ENCODE results near the gene RASL12.
A peak's percentile ranks its signal among the peaks of the same experiment; 100 is the strongest.
"Not testable (repeated sequence)": the region's sequence is repeated elsewhere in the genome, so short reads cannot be mapped to it uniquely, and the experiment has no call there.

Gene RASL12

GRCh38 chr15:65054333-65055200 lies 13.2 kb downstream of the RASL12 start:
- peak; percentile 66 for DNase-seq

GRCh38 chr15:65052956-65053355 lies 14.8 kb downstream of the RASL12 start:
- no peak for DNase-seq

- DNase-seq: no peak
These were observed 16.5 kb downstream of the RASL12 start for GRCh38 chr15:65051266-65051665.

DNA sequence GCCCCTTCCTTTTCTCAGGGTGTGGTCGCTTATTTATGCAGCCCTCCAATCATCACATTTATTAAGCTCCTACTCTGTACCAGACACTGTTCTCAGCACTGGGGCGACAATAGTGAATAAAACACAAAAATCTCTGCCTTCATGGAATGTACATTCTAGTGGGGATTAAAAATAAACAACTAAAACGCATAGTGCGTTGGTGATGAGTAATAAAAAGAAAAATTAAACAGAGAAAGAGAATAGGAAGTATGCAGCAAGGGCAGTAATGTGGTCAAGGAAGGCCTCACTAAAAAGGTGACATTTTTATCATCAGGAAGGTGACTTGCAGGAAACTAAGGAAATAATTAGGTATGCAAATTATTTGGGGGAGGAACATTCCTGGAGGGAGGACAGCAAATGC lies 17.5 kb downstream of the RASL12 start:
- no peak for DNase-seq

- peak; percentile 91 for DNase-seq
These were observed 18.4 kb downstream of the RASL12 start for GRCh38 chr15:65049418-65049840.

- DNase-seq: no peak
These were observed 19.6 kb downstream of the RASL12 start for GRCh38 chr15:65048241-65048640.

- no peak for DNase-seq
These were observed 22.9 kb downstream of the RASL12 start, which contains the start of gene SLC51B for GRCh38 chr15:65044724-65045481. Gene SLC51B (plus strand): TSS chr15:65045387. CDS start chr15:65050005, 4,618 bp downstream.

GRCh38 chr15:65044218-65044617 lies 23.6 kb downstream of the RASL12 start:
- not testable (repeated sequence) for DNase-seq

DNA sequence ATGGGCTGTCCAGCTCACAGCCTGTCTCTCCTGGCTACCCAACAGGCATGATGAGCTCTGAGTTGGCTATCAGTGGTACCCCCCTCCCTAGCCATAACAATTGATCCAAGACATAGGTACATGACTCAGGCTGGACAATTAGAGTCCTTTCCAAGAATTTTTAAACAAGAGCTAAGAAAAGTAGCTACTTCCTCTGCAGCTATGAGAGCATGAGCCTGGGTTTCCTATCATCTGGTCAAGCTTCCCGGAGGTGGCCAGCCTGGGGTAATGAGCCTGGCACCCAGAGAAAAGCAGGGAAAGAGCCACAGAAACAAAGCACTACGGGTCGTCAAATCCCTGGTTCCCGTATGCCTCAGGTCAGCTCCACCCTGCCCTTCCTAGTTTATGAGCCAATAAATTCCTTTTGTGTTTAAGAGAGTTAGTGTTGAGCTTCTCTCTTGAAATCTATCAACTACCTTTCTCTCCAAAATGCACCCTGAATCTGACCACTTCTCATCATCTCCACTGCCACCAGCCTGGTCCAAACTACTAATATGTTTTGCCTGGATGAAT lies 24.9 kb downstream of the RASL12 start:
- no peak for DNase-seq

DNA sequence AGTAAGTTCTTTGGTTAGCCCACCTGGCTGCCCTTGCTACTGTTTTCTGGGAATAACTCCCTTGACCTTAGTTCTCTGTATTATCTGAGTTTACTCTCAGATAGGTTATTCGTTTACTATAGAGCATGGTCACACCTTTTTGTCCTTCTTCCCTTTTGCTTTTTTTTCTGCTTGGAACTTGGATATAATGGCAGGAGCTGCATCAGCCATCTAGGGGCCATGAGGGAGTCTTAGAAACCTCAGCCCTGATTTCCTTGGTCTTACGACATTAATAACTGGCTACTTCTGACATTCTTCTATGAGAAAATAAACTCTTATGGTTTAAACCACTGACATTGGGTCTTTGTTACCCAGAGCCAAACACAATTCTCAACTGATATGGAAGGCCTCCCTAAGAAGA lies 26.0 kb downstream of the RASL12 start:
- no peak for DNase-seq

GRCh38 chr15:65040461-65040860 lies 27.3 kb downstream of the RASL12 start:
- no peak for DNase-seq

GRCh38 chr15:65038836-65039235 lies 29.0 kb downstream of the RASL12 start:
- no peak for DNase-seq

DNA sequence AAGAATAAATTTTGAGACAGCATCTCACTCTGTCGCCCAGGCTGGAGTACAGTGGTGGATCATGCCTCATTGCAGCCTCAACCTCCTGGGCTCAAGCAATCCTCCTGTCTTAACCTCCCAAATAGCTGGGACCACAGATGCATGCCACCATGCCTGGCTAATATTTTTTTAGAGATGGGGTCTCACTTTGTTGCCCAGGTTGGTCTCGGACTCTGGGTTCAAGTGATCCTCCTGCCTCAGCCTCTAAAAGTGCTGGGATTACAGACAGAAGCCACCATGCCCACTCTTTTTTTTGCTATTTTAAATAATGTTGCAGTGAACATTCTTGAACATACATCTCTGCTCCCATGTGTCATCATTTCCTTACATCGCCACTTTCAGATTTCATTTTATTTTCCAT lies 29.4 kb downstream of the RASL12 start:
- DNase-seq: no peak

DNA sequence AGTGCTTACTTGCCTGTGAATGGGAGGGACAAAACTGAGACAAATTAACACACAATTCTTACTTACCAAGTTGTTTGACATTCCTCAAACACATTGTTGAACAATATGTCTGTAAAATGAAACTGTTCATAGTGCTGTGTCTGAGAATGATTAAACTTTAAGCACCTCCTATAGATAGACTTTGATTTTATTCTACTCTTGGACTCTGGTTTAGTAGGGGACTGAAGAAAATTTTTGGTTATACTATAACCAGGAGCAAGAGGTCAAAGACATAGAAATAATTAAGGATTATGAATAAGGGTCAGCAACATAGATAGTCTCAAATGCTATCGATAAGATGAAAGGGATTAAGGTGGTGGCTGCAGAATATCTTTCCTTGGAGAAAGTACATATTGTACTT lies 30.5 kb downstream of the RASL12 start:
- no peak for DNase-seq

DNA sequence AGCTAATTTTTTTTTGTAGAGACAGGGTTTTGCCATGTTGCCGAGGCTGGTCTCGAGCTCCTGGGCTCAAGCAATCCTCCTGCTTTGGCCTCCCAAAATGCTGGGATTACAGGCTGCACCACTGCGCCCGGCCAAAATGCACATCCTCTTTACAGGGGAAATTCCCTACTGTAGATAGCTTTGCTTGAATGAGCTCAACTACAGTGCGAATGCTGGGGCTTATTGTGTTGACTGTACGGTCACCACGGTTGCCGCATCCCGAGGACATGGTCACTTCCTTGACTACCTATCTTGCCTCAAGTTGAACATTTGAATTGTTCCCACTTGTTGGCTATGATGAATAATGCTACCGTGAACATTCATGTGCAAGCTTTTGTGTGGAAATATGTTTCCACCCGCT lies 33.1 kb downstream of the RASL12 start:
- DNase-seq: no peak

DNA sequence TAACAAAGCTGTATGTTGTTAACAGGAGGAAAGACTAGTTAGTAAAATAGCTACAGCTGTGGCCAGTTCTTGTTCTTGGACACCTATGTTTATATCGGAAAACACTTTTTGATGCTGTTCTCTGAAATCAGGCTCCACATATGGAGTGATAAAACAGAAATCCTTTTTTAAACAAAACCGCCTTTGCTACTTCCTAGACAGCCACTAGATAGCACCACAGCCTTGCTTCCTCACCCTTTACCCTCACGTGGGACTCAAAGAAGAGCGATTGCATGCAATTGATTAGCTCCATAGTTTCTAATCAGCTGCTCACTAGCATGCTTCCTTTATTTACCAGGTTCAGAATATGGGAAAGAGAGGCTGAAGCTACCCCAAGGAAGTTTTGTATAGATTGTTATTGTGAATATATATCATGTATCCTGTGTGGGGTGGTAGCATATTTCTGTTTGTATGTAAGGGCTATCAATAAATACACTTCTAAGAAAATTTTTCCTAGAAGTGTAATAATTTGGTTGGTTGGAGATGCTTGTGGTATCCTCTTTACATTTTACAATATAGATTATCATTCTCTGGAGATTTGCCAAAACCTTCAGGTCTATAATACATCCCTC lies 34.0 kb downstream of the RASL12 start:
- DNase-seq: peak; percentile 46

DNA sequence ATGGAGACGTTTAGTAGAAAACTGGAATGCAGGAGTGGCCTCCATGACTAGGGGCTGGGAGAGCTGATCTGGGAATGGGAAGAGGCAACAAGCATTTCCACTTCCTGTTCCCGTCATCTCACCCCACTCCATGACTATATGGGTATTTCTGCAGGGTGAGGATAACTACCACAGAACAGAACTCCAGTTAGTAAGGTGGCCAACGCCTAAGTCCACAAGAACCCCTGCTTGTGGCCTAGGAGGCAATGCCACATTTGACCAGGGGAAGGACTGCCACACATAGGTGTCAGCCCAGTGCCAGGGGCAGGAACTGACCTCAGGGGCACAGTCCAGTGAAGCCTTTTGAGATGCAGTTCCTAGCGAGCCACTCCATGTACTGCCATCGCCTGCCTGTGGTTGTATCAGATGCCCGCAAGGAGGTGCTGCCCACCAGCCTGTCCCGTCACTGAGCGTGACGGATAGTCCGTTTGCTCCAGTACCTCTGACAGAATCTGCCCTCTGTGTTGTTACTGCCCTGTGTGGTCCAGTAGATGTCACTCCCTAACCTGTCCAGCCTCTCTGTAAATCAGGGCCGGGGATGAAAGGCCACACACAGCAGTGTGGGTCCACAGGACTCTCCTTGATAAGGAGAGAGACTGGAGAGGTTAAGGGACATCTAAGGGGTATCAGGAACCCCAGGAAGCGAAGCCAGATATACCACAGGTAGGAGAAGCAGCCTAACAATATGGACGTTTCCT lies 34.8 kb downstream of the RASL12 start:
- DNase-seq: peak; percentile 62

- DNase-seq: no peak
These were observed 38.0 kb downstream of the RASL12 start for GRCh38 chr15:65029736-65030208.

DNA sequence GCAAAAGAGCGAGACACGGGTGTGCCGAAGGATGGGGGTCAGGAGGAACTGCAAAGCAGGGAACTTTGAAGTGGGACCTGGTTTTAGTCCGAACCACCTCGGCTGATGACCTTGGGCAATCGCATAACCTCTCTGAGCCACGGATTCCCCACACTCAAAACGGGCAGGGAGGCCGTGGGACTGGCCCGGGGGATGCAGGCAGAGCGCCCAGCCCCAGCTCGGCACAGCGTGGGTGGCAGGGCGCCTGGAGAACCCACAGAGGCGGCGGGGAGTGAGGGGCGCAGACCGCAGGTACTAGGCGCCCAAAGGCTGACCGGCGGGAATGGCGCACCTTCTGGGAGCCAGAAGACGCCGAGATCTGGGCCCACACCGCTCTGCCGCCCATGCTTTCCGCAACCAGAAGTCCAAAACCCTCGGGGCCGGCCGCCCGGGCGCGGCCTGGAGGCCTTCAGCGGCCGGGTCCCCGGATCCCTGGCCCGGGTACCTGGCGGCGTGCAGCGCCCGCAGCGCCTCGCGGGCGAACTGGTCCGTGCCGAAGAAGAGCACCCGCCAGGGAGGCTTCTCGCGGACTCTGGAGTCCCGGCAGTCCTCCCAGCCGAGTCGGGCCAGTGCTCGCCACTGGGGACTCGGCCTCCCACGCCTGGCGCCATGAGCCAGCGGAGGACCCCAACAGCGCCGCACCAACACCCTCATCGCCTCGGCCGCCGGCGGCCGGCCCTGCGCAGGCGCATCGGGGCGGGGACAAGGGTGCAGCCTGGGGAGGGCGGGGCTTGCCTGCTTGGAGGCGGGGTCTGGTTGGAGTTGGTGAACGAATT lies 38.7 kb downstream of the RASL12 start, which contains the start of gene MTFMT:
MTFMT (minus strand) TSS at position 719 of the 815 bp plus-strand sequence; CDS start at position 693, 26 bp downstream.
- peak; percentile 85 for DNase-seq

DNA sequence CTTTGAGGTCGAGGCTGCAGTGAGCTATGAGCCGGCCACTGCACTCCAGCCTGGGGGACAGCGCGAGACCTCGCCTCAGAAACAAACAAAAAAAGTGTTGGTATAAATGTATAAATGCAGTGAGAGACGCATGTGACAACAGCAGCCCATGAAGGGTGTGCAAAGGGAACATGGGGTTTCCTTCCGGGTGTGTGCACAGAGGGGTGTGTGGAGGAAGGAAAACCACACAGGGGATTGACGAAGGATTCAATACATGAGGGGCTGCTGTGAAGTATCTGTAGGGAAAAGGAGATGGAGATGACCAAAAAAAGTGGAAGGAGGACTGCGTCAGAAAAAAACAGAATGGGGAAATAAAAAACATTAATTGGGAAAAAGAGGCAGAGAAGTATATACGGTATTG lies 39.5 kb downstream of the RASL12 start:
- no peak for DNase-seq

GRCh38 chr15:65027593-65027992 lies 40.2 kb downstream of the RASL12 start:
- no peak for DNase-seq

All from fibroblast of skin of scalp (primary cell).